ENCODE measurements around the gene MARCKS.

DNA sequence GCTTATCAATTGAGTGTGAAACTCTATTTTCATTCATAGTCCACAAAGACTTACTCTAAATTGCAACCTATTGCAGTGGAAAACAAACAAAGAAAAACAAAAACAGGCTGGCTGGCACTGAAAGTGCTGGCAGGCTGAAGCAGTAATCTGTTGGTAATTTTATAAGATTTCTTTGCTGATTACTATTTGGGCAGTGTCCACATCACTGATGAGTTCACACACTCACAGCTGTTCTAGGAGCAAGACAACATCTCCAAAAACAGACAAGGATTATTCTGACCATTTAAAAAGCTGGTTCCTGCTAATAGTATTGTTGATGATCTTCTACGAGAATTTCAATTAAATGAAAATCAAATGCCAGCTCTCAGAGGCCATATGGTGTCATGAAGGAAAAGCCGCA is 26.9 kb downstream of the MARCKS start:
- no peak for TF ChIP-seq EZH2 (IDR thresholded peaks at IDR 0.05; ENCODE audit: borderline replicate concordance, low read depth, low read length, severe bottlenecking)
- TF ChIP-seq, protein P1, sequence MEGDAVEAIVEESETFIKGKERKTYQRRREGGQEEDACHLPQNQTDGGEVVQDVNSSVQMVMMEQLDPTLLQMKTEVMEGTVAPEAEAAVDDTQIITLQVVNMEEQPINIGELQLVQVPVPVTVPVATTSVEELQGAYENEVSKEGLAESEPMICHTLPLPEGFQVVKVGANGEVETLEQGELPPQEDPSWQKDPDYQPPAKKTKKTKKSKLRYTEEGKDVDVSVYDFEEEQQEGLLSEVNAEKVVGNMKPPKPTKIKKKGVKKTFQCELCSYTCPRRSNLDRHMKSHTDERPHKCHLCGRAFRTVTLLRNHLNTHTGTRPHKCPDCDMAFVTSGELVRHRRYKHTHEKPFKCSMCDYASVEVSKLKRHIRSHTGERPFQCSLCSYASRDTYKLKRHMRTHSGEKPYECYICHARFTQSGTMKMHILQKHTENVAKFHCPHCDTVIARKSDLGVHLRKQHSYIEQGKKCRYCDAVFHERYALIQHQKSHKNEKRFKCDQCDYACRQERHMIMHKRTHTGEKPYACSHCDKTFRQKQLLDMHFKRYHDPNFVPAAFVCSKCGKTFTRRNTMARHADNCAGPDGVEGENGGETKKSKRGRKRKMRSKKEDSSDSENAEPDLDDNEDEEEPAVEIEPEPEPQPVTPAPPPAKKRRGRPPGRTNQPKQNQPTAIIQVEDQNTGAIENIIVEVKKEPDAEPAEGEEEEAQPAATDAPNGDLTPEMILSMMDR (IDR thresholded peaks at IDR 0.05; ENCODE audit: extremely low read depth in 1 of 2, insufficient read depth in 1 of 2, low read depth in 1 of 2, low read length in 2 of 2), result no peak
- no peak for TF ChIP-seq POLR2A (IDR thresholded peaks at IDR 0.05; ENCODE audit: low read depth, low read length)
- TF ChIP-seq POLR2AphosphoS5 (IDR thresholded peaks at IDR 0.05; ENCODE audit: insufficient read depth, low read depth, low read length), result no peak
- TF ChIP-seq MYC (IDR thresholded peaks at IDR 0.05; ENCODE audit: low read depth, low read length), result no peak
- TF ChIP-seq, protein P2, sequence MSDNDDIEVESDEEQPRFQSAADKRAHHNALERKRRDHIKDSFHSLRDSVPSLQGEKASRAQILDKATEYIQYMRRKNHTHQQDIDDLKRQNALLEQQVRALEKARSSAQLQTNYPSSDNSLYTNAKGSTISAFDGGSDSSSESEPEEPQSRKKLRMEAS (IDR thresholded peaks at IDR 0.05; ENCODE audit: insufficient read depth, insufficient read length), result no peak
- no peak for TF ChIP-seq FOS (IDR thresholded peaks at IDR 0.05; ENCODE audit: borderline replicate concordance, insufficient read depth, low read length)

All from endothelial cell of umbilical vein (primary cell).